ENCODE measurements around the gene SLC45A3. TPM values are rescaled to one million over a fixed set of nuclear protein-coding genes. Genes with fewer than 3 reads are reported as not detected.

The SLC45A3 gene
- total RNA-seq, 1 experiment from 2014 or later, result 5.5 TPM

DNA sequence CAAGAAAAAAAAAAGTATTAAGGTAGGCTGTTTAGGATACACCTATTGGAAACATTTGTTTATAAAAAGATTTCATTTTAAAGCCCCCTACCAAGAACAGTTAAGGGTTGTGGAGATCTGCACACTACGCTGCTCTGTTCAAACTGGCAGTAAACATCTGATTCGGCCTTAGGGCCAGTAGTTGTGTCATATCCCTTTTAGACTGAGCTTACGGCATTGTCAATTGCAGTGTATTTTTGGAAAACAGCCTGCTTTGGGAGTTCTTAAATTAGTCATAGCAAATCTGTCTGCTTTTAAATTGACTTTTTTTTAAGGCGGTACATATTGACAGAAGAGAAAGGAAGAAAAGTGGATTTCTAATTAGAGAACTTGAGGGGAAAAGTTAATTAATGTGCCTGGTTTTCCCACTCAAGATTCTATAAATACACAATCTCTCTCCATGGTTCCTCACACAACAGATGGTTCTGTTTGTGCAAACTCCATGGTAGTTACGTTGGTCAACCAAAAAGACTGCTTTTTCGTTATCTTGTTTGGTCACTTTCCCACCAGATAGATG, 46.8 kb downstream of the SLC45A3 start:
- CTCF ChIA-PET, result interaction anchor here (1.7 to 3.0 kb wide), 3 partner anchors 25 to 45 kb away, joined by 7 to 44 read pairs (median 20); no protein-coding TSS in a partner anchor
- peak overlapping the region; percentile 86 for H3K4me3 Mint-ChIP-seq (ENCODE audit: unreplicated experiment)
- TF ChIP-seq, protein P1, sequence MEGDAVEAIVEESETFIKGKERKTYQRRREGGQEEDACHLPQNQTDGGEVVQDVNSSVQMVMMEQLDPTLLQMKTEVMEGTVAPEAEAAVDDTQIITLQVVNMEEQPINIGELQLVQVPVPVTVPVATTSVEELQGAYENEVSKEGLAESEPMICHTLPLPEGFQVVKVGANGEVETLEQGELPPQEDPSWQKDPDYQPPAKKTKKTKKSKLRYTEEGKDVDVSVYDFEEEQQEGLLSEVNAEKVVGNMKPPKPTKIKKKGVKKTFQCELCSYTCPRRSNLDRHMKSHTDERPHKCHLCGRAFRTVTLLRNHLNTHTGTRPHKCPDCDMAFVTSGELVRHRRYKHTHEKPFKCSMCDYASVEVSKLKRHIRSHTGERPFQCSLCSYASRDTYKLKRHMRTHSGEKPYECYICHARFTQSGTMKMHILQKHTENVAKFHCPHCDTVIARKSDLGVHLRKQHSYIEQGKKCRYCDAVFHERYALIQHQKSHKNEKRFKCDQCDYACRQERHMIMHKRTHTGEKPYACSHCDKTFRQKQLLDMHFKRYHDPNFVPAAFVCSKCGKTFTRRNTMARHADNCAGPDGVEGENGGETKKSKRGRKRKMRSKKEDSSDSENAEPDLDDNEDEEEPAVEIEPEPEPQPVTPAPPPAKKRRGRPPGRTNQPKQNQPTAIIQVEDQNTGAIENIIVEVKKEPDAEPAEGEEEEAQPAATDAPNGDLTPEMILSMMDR (IDR thresholded peaks at IDR 0.05; ENCODE audit: insufficient read depth in 1 of 2, low read depth in 1 of 2, low read length in 1 of 2, severe bottlenecking in 1 of 2, unreplicated experiment in 1 of 2), result no peak

DNA sequence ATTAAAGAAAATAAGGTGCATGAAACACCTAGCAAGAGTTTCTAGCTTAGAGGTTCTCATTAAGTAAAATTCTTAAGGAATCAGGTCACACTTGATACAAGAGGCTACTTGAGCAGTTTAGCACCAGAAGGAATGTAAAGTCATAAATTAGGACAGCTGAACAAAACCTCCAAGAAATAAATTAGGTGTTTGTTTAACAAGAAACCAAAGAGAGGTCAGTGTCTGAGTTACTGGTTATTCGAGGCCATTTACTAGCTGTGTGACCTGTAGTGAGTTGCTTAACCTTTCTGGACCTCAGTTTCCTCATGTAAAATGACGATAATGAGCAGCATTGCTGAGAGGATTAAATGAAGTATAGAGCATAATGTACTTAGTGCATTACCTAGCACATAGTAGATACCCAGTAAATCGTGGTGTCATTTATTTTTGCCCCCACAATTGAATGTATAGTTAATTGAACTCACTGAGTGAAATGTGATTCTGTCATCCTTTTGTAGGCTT, 47.6 kb downstream of the SLC45A3 start:
- intact Hi-C loops (cut with micrococcal nuclease; ENCODE audit: unreplicated experiment), result loop anchor here (1.0 to 2.0 kb wide), 3 partner anchors 24 to 103 kb away; no protein-coding TSS in a partner anchor
- Mint-ChIP-seq H3K27ac (ENCODE audit: unreplicated experiment) (peak overlapping the region; percentile 84), H3K4me3 (ENCODE audit: unreplicated experiment) (peak overlapping the region; percentile 86), H3K4me1 (ENCODE audit: low read depth, unreplicated experiment) (peaks cover 6% of the 10 kb centered on the region), H3K36me3 (ENCODE audit: insufficient read depth, unreplicated experiment) (peaks cover 6% of the 10 kb centered on the region), H3K9me3 (ENCODE audit: unreplicated experiment) (no peaks in the 10 kb centered on the region), H3K27me3 (ENCODE audit: insufficient read depth, unreplicated experiment) (no peaks in the 10 kb centered on the region)
- H3K27me3 ChIP-seq (replicated peaks; ENCODE audit: control insufficient read depth, insufficient read depth, low read length), result no peaks in the 10 kb centered on the region
- no peaks in the 10 kb centered on the region for H3K9me3 ChIP-seq
- CTCF ChIA-PET, result interaction anchor here (0.7 to 3.0 kb wide), 10 partner anchors 22 to 107 kb away, joined by 3 to 44 read pairs (median 6); partner anchors contain the start of gene SLC45A3
- no peak for DNase-seq
- TF ChIP-seq, protein P1 (IDR thresholded peaks at IDR 0.05; ENCODE audit: insufficient read depth in 1 of 2, low read depth in 1 of 2, low read length in 1 of 2, severe bottlenecking in 1 of 2, unreplicated experiment in 1 of 2), result no peak
- no peaks in the 10 kb centered on the region for H3K36me3 ChIP-seq (ENCODE audit: control insufficient read depth, insufficient read depth, low read length)
- peak overlapping the region; percentile 82 for H3K4me3 ChIP-seq (ENCODE audit: low read depth, low read length)
- POLR2A ChIA-PET, result interaction anchor here (0.6 to 1.3 kb wide), 5 partner anchors 13 to 117 kb away, joined by 3 to 11 read pairs (median 3); no protein-coding TSS in a partner anchor
- peaks cover 8% of the 10 kb centered on the region; the same call in 1 of the 2 replicates for H3K4me1 ChIP-seq
- no TSS peak for BruUV-seq (replicated peaks)

More for the DNA sequence above, 46.8 kb downstream of the SLC45A3 start:
- Mint-ChIP-seq H3K4me1 (ENCODE audit: low read depth, unreplicated experiment) (peaks cover 6% of the 10 kb centered on the region), H3K27me3 (ENCODE audit: insufficient read depth, unreplicated experiment) (no peaks in the 10 kb centered on the region), H3K27ac (ENCODE audit: unreplicated experiment) (no peak overlapping the region), H3K36me3 (ENCODE audit: insufficient read depth, unreplicated experiment) (peaks cover 6% of the 10 kb centered on the region), H3K9me3 (ENCODE audit: unreplicated experiment) (no peaks in the 10 kb centered on the region)
- no peak for DNase-seq
- Histone ChIP-seq H3K27me3 (replicated peaks; ENCODE audit: control insufficient read depth, insufficient read depth, low read length) (no peaks in the 10 kb centered on the region), H3K9me3 (no peaks in the 10 kb centered on the region), H3K4me1 (peaks cover 8% of the 10 kb centered on the region; the same call in 1 of the 2 replicates), H3K36me3 (ENCODE audit: control insufficient read depth, insufficient read depth, low read length) (no peaks in the 10 kb centered on the region), H3K4me3 (ENCODE audit: low read depth, low read length) (no peak overlapping the region)
- intact Hi-C loops (cut with micrococcal nuclease; ENCODE audit: unreplicated experiment), result loop anchor here (2.0 kb wide), 1 partner anchor 23 kb away; no protein-coding TSS in a partner anchor
- no TSS peak for BruUV-seq (replicated peaks)
- POLR2A ChIA-PET, result no interaction called here

DNA sequence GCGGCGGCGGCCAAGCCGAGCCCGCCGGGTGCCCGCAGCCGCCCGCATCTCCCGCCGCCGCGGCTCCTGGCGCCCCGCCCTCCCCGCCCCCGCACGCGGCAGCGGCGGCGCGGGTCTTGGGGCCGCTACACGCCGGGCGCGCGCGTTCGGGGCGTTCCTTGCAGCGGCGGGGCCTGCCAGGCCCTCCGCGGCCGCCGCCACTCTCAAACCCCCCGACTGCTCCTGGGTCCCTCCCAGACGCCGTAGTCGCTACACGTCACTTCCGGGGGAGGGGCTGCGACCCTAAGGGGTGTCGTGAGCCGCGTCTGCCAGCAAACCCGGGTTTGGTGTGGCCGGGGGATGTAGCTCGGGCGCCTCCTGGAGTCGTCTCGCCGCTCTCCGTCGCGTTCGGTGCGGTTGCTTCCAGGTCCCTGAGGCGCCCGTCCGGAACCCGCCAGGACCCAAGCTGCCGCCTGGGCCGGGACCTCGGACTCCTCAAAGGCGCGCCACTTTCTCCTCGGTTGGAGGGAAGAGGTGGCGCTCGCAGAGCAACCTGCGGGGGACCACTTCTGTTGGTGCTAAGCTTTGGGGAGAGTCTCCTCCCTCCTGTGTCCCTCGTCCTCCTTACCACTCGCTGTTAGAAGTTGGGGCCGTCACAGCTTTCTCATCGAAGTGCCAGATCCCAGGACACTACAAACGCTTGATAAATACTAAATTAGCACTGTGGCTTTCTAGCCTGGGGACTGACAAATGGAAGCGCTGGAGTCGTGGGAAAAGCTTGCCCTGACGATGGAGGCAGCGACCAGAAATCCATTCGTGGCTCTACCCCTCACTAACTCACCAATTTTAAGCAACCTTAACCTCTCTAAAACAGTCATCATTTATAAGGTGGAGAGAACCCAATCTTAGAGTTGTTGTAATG, 48.3 kb downstream of the SLC45A3 start, which contains the start of gene ELK4:
TSS of gene ELK4 (minus strand) at position 244 of the 901 bp plus-strand sequence. CDS start 8,129 bp downstream, outside the sequence.
- H3K9me3 ChIP-seq, result no peaks in the 10 kb centered on the region
- H3K4me1 ChIP-seq, result peaks cover 8% of the 10 kb centered on the region; the same call in 1 of the 2 replicates
- Mint-ChIP-seq H3K27ac (ENCODE audit: unreplicated experiment) (peak within 1 kb of the TSS; percentile 87), H3K4me1 (ENCODE audit: low read depth, unreplicated experiment) (peaks cover 6% of the 10 kb centered on the region), H3K27me3 (ENCODE audit: insufficient read depth, unreplicated experiment) (no peaks in the 10 kb centered on the region), H3K9me3 (ENCODE audit: unreplicated experiment) (no peaks in the 10 kb centered on the region), H3K36me3 (ENCODE audit: insufficient read depth, unreplicated experiment) (peaks cover 8% of the 10 kb centered on the region), H3K4me3 (ENCODE audit: unreplicated experiment) (peak within 1 kb of the TSS; percentile 86)
- CTCF ChIA-PET, result interaction anchor here (0.6 to 3.0 kb wide), 14 partner anchors 23 to 257 kb away, joined by 3 to 44 read pairs (median 4); partner anchors contain the start of gene SLC45A3
- peak; percentile 99 for DNase-seq
- BruUV-seq (replicated peaks), result TSS peak; percentile 92
- TF ChIP-seq, protein P1 (IDR thresholded peaks at IDR 0.05; ENCODE audit: insufficient read depth in 1 of 2, low read depth in 1 of 2, low read length in 1 of 2, severe bottlenecking in 1 of 2, unreplicated experiment in 1 of 2), result peak; percentile 57 to 80
- H3K36me3 ChIP-seq (ENCODE audit: control insufficient read depth, insufficient read depth, low read length), result no peaks in the 10 kb centered on the region
- intact Hi-C loops (cut with micrococcal nuclease; ENCODE audit: unreplicated experiment), result loop anchor here (1.0 to 2.0 kb wide), 3 partner anchors 25 to 103 kb away; no protein-coding TSS in a partner anchor
- no peaks in the 10 kb centered on the region for H3K27me3 ChIP-seq (replicated peaks; ENCODE audit: control insufficient read depth, insufficient read depth, low read length)
- H3K4me3 ChIP-seq (ENCODE audit: low read depth, low read length), result peak within 1 kb of the TSS; percentile 82
- POLR2A ChIA-PET, result interaction anchor here (0.6 to 1.5 kb wide), 10 partner anchors 14 to 1689 kb away, joined by 3 to 11 read pairs (median 4); no protein-coding TSS in a partner anchor
